ENCODE data around the gene PIEZO2.
"Not testable (repeated sequence)": the region's sequence is repeated elsewhere in the genome, so short reads cannot be mapped to it uniquely, and the experiment has no call there.

Gene PIEZO2

DNA sequence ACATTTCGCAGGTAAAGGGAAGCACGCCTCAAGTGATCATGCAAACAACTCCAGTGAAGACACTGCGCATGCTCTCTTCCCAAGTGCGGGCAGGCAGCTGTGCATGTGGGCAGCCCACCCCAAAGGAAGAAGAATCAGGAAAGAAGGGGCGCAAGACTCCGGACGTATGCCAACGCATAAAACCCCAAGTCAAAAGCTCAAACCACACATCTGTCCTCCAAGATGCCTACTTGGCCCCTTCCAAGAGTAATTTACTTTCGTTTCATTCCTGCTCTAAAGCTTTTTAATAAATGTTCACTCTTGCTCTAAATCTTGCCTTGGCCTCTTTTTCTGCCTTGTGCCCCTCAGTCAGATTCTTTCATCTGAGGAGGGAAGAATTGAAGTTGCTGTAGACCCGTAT, 254.9 kb downstream of the PIEZO2 start:
- no peak for DNase-seq (ENCODE audit: low read depth)

GRCh38 chr18:10893761-10894160, 255.6 kb downstream of the PIEZO2 start:
- no peak for DNase-seq (ENCODE audit: low read depth)

GRCh38 chr18:10893196-10893595, 256.2 kb downstream of the PIEZO2 start:
- DNase-seq (ENCODE audit: low read depth), result no peak

DNA sequence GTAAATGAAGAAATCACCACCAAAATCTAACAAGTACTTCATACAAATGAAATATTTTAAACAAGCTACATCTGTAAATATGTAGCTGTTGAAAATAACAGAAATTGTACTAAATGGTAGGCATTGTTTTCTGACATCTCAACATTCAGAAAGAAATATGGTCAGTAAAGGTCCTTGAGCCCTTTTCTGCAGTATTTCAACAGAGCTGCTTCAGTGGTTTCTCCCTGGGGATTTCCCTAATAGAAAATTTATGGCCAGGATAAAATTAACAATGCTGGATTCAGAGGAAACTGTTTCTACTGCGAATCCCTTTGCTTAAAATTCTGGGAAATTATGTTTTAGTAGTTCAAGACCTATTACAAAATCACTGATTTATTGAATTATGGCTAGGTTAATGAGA, 256.6 kb downstream of the PIEZO2 start:
- no peak for DNase-seq (ENCODE audit: low read depth)

DNA sequence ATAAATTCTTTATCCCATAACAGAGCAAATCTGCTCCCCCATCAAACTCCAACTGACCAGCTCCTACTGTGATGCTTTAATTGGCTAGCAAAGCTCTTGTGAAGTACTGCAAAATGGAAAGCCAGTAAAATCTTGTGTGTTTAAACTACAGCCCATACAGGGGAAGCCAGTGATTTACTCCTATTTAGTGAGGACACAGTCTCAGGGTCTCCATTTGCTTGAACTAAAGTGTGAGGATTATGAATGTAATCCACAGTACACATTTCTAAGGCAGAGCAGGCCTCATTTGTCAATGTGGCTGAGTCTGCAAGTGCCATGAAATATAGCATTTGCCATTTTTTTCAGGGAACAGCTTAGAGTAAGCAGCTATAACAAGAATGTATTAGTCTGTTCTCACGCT, 259.3 kb downstream of the PIEZO2 start:
- no peak for DNase-seq (ENCODE audit: low read depth)

- no peak for DNase-seq (ENCODE audit: low read depth)
Observed at GRCh38 chr18:10878703-10879102, 270.7 kb downstream of the PIEZO2 start.

- DNase-seq (ENCODE audit: low read depth), result no peak
Observed at GRCh38 chr18:10877987-10878386, 271.4 kb downstream of the PIEZO2 start.

DNA sequence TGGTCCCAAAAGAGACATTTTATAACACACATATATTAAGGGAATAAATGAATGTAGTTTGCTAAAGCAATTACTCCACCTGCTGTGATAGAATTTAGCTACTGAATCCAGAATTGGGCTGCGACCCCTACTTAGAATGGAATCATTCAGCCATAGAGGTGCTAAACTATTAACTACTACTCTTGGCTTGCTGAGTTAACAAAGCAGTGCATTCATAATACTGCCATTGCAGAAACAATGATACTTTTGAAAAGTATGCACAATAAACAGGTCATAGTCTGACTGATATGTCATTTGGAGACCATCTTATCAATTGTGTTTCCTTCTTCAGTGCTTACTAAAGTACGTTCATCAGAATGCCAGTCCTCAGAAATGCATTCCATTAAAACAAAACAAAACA, 273.6 kb downstream of the PIEZO2 start:
- no peak for DNase-seq (ENCODE audit: low read depth)

- DNase-seq (ENCODE audit: low read depth), result no peak
Observed at GRCh38 chr18:10872304-10872703, 277.1 kb downstream of the PIEZO2 start.

- DNase-seq (ENCODE audit: low read depth), result no peak
Observed at GRCh38 chr18:10864722-10865121, 284.6 kb downstream of the PIEZO2 start.

- no peak for DNase-seq (ENCODE audit: low read depth)
Observed at GRCh38 chr18:10863026-10863425, 286.3 kb downstream of the PIEZO2 start.

DNA sequence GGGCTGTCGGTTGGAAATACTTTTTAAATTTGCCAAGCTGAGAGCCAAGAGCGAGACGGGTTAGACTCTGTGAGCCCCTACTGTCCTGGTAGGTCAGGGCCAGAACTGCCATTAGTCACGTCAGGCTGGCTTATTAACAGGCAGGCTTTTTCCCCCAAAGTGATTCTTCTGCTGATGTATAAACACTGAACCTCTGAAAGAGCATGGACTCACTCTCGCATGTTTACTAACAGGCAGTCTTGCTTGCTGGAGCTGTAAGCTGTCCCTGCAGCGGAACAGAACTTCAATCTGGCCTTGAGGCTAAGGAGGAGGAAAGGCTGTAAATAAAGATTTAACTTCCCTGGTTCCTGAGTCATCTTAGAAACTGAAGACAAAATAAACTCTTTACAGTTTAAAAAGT, 288.4 kb downstream of the PIEZO2 start:
- no peak for DNase-seq (ENCODE audit: low read depth)

DNA sequence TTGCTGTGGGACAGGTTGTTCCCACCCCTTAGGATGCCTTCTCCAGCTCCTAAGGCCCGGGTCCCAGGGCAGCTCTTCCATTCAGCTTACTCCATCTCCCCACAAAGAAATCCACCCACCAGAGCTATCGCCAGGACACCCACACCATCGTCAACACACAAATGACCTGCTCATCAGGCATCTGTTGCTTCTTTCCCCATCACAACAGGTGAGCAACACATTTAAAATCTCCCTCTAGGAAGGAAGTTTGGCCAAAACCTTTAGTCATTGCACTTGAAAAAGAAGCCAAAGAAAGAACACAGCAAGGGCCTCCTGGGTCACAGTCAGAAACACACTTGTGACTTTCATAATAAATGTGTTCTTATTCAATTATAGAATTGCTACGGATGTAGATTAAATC, 289.0 kb downstream of the PIEZO2 start:
- DNase-seq (ENCODE audit: low read depth), result no peak

DNA sequence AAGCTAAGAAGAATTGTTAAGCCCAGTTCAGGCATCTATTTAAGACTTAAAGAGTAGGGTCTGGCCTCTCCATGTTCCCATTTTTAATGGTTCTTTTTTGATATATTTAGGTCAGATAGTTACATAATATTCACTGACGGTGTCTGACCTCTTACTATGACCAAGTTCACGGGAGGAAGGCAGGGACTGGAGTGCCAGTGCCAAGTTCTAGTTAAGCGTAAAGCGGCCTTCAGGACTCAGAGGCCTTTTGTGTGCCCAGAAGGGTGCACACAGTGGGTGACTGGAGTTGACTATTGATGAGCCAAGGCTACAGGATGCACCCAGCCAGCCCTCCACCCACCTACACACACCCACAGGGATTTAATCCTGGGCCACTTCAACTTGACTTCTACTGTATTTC, 290.9 kb downstream of the PIEZO2 start:
- no peak for DNase-seq (ENCODE audit: low read depth)

DNA sequence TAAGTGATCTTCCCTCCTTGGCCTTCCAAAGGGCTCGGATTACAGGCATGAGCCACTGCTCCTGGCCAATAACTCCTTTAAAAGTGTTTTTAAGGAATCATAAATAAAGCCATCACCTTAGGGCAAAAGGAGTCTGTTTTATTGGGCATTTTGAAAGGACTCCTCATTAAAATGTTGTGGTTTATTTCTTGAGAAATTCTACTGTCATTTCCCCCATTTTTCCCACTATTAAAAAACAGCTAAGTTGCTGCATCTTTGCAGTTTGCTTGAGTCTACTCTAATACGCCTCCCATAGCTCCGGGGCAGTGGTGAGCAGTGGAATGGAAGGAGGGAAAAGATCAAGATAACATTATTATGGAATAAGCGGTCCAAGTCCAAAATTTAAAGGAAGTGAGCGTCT, 293.2 kb downstream of the PIEZO2 start:
- no peak for DNase-seq (ENCODE audit: low read depth)

DNA sequence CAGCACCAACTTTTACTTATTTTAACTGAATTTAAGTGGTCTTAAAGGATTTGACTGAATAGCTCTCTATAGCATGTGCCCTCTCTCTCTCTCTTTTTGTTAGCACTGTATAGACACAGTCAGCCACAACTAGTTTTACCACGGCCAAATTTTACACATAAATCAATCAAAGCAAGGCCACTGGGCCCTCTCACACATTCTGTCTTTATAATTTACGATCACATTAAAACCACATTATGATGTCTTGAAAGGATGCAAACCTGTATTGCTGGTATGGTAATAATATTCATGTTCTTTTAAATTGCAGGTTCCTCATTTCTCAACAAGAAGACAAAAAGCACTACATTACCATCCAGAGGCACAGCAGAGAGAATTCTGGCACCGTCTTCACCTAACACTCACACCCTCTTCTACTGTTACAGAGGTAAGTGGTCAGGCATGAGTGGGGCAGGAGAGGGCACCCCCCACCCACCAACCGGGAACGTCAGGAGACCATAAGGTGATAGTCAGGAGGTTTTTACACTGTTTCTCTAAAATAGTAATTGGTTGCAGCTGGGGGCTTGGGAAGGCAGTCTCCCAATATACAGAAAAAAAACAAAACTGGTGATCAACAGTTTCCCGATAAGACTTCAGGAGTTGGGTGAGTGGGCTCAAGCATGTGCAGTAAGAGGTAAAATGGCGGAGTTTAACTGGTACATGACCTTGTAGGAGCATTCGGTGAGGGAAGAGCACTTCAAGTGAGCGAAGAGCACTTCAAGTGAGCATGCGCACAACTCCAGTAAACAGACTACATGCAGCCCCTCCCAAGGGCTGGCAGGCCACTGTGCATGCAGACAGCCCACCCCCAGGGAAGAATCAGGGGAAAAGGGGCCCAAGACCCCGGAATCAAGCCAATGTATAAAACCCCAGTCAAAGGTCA, 296.7 kb downstream of the PIEZO2 start:
- DNase-seq (ENCODE audit: low read depth), result no peak

- DNase-seq (ENCODE audit: low read depth), result no peak
Observed at GRCh38 chr18:10851824-10852319, 297.5 kb downstream of the PIEZO2 start.

- DNase-seq (ENCODE audit: low read depth), result no peak
Observed at GRCh38 chr18:10850840-10851239, 298.5 kb downstream of the PIEZO2 start.

GRCh38 chr18:10850216-10850615, 299.2 kb downstream of the PIEZO2 start:
- DNase-seq (ENCODE audit: low read depth), result no peak

- no peak for DNase-seq (ENCODE audit: low read depth)
Observed at GRCh38 chr18:10847907-10848306, 301.5 kb downstream of the PIEZO2 start.

GRCh38 chr18:10847408-10847790, 302.0 kb downstream of the PIEZO2 start:
- no peak for DNase-seq (ENCODE audit: low read depth)

DNA sequence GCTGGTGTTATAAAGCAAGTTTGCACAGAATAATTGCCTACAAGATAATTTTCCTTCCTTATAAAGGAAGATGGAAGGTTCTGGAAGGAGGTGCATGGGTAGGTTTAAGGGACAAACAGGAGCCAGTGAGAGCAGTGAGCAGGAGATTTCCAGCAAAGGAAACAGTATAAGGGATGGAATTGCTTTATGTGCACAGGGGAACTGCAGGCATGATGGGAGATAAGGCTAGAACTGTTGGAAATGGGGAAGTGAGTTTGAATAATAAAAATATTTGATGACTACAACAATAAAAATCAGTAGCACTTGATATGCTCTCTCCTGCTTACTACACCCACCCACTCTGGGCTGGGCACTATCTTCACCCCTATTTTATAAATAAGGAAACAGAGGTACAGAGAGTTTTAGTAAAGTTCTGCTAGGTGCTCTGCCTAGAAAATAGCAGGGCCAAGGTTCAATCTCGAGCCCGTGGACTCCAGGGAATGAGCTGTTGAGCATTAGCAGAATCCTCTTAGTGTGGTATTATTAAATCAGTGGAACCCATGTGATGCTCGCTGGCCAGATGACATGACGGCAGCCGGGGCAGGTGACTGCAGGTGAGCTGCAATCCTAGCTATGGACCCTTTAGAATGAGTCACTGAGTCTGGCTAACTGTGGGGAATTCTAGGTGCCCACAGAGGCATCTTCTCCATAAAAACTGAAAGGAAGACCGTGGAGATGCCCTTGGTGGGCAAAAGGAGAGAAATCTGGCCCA, 302.5 kb downstream of the PIEZO2 start:
- DNase-seq (ENCODE audit: low read depth), result no peak

GRCh38 chr18:10846035-10846434, 303.3 kb downstream of the PIEZO2 start:
- not testable (repeated sequence) for DNase-seq (ENCODE audit: low read depth)
